IPS DF 6.9 (cell line): ENCODE data around the gene ZC3H13.

ENCODE experiments used
- DNase-seq: peaks from one replicate; pipeline ENCODE4 v3.0.0-alpha.2; 2013; ENCODE audit warnings: low read depth, low spot score
- H3K27ac ChIP-seq: one replicate; pipeline ENCODE4 v1.5.1; 2013; ENCODE audit warnings: low read length, control low read depth
- H3K27me3 ChIP-seq: 2 replicates; pipeline ENCODE4 v1.6.1; 2013; ENCODE audit warnings: mild to moderate bottlenecking, low read length; ENCODE audit not compliant: control insufficient read depth, insufficient read depth
- H3K36me3 ChIP-seq: 2 replicates; pipeline ENCODE4 v1.6.1; 2013; ENCODE audit warnings: low read length; ENCODE audit not compliant: control insufficient read depth, insufficient read depth
- H3K4me1 ChIP-seq: 2 replicates; pipeline ENCODE4 v1.6.1; 2013; ENCODE audit warnings: low read length; ENCODE audit not compliant: control insufficient read depth, insufficient read depth
- H3K4me3 ChIP-seq: 2 replicates; pipeline ENCODE4 v1.5.1; 2013; ENCODE audit warnings: mild to moderate bottlenecking, low read length
- H3K9me3 ChIP-seq: 2 replicates; pipeline ENCODE4 v1.6.1; 2013; ENCODE audit warnings: low read length, inconsistent platforms; ENCODE audit not compliant: control insufficient read depth, insufficient read depth
- WGBS: extraction: QIAGEN DNeasy Blood & Tissue Kit; methylation state at CpG from one replicate; pipeline ENCODE4 v1.1.7; 2013; ENCODE audit warnings: mixed read lengths, missing lambda C conversion rate; ENCODE audit not compliant: insufficient read length, insufficient coverage; 5-methylcytosine and 5-hydroxymethylcytosine counted together

The ZC3H13 gene

DNA sequence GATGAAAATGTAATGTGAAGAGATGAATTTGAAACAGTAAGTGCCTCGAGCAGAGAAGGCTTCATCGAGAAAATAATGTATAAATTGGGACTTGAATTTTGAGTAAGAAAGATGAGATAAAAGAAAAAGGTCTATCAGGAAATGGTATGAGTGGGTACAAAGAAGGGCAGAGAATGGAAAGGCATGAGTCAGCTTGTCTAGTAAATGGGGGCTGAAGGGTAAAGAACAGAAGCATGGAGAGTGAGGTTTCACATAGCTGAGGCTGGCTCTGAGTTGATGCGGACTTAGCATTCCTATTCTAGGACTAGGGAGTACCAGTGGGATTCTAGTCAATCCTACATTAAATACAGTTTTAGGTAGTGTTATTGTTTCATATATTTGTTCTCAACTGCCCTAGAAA, 85.8 kb downstream of the ZC3H13 start:
- Histone ChIP-seq H3K4me3 (no peak overlapping the region), H3K27ac (no peak overlapping the region), H3K36me3 (peaks cover 8% of the 10 kb centered on the region), H3K9me3 (no peaks in the 10 kb centered on the region), H3K4me1 (no peaks in the 10 kb centered on the region), H3K27me3 (no peaks in the 10 kb centered on the region)
- WGBS: 100% methylated on average over 2 of the region's 3 CpGs
- no peak for DNase-seq

DNA sequence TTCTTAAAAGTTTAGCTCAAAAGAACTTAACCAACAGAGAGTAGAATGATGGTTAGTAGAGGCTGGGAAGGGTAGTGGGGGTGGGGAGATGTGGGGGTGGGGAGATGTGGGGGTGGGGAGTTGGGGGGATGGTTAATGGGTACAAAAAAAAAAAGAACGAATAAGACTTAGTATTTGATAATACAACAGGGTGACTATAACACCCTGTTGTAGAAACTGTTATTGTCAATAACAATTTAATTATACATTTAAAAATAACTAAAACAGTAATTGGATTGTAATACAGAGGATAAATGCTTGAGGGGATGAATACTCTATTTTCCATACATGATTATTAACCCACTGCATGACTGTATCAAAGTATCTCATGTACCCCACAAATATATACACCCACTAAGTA, 91.1 kb downstream of the ZC3H13 start:
- Histone ChIP-seq H3K9me3 (no peaks in the 10 kb centered on the region), H3K4me3 (no peak overlapping the region), H3K36me3 (no peaks in the 10 kb centered on the region), H3K4me1 (no peaks in the 10 kb centered on the region), H3K27me3 (no peaks in the 10 kb centered on the region), H3K27ac (no peak overlapping the region)
- WGBS: no CpG with 5 or more reads among the region's 1 CpG
- DNase-seq: no peak

DNA sequence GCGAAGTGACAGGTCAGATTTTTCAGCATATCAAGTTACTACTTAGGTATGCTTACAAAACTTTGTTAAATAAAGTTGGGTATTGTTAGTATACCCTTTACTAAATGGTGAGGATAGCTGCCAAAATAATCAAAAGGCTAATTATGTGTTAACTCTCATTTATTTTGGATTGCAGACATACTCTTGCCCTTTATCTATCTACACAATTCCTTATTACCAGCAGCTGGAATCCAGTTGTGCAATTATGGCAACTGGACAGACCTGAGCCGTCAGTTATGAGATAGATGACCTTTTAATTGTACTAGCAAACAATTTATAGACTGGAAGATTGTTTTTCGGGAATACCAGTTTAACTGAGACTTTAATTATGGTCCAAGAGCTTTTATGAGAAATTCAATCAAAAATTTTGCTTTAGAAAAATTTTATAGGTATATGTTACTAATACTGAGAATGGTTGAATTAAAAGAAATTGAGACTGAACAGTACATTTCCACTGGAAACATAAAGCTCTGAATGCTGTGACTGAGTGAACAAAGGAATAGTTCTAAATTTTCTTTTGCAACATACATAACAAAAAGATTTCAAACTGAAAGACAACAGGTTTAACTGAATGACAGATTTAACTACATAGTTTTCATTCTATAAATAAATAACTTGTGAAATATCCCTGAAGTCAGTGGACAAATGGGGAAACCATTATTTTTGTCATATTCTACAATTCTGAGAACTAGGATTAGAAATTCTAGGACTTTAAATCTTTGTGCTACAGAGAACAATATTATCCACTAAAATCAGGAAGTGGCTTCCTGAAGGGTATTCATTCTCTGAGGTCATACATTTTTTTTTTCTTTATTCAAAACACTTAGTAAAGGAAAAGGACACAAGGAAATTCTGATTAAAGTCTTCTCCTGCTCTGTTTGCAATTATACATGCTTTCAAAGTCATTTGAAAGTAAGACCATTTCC, 97.4 kb downstream of the ZC3H13 start:
- WGBS: no CpG with 5 or more reads among the region's 3 CpGs
- H3K4me3 ChIP-seq: no peak overlapping the region
- no peaks in the 10 kb centered on the region for H3K36me3 ChIP-seq
- no peak for DNase-seq
- no peaks in the 10 kb centered on the region for H3K4me1 ChIP-seq
- H3K27ac ChIP-seq: no peak overlapping the region
- no peaks in the 10 kb centered on the region for H3K27me3 ChIP-seq
- H3K9me3 ChIP-seq: no peaks in the 10 kb centered on the region

DNA sequence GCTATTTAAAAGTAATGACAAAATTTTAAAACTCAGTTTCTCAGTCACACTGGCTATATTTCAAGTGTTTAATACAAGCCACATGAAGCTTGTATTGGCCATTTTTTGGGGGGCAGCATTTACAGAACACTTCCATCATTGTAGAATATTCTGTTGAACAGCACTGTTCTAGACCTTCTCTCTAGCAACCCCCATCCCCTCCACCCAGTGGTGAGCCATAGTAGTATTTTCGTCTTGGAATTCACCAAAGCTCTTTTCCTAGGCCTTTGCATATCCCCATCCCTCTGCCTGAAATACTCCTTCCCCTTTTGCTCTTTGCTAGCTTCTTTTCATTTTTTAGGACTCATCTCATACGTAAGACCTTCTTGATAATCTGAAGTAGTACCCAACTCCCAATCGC, 99.5 kb downstream of the ZC3H13 start:
- H3K27ac ChIP-seq: no peak overlapping the region
- H3K27me3 ChIP-seq: no peaks in the 10 kb centered on the region
- no peaks in the 10 kb centered on the region for H3K36me3 ChIP-seq
- no peaks in the 10 kb centered on the region for H3K9me3 ChIP-seq
- H3K4me3 ChIP-seq: no peak overlapping the region
- DNase-seq: no peak
- H3K4me1 ChIP-seq: no peaks in the 10 kb centered on the region
- WGBS: 100% methylated on average over 1 of the region's 3 CpGs

DNA sequence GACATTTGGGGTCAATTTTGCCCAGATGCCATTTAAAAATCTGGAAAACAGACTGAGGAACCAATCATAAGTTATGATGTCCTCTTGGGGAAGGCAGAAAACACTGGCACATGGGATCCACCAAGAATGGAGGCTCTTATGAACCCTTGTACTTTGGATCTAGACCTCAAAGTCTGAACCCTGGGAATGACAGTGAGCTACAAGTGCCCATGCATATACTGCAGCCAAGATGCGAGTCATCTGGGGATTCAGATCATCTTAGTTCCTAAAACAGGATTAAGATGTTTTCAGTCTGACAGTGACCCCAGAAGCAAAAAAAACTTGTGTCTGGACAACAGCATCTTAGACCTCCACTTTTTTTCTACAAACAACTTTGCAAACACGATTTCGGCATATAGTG, 100.8 kb downstream of the ZC3H13 start:
- WGBS: no CpG with 5 or more reads among the region's 3 CpGs
- Histone ChIP-seq H3K27me3 (no peaks in the 10 kb centered on the region), H3K27ac (no peak overlapping the region), H3K4me3 (no peak overlapping the region), H3K36me3 (no peaks in the 10 kb centered on the region), H3K4me1 (no peaks in the 10 kb centered on the region), H3K9me3 (no peaks in the 10 kb centered on the region)
- no peak for DNase-seq

DNA sequence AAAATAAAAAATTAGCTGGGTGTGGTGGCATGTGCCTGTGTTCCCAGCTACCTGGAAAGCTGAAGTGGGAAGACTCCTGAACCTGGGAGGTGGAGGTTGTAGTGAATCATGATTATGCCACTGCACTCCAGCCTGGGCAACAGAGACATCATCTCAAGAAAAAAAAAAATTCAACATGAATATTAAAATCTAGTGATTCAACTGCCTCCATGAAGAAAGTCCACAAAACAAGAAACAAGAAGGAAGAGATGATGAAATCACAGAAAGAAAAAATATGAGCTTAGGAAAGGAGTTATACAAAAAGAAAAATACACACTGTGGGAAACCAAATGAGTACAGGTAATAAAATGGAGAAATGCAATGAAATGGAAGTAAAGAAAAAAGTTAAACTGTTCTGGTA, 101.4 kb downstream of the ZC3H13 start:
- DNase-seq: no peak
- Histone ChIP-seq H3K4me1 (no peaks in the 10 kb centered on the region), H3K27me3 (no peaks in the 10 kb centered on the region), H3K36me3 (no peaks in the 10 kb centered on the region), H3K27ac (no peak overlapping the region), H3K4me3 (no peak overlapping the region), H3K9me3 (no peaks in the 10 kb centered on the region)

DNA sequence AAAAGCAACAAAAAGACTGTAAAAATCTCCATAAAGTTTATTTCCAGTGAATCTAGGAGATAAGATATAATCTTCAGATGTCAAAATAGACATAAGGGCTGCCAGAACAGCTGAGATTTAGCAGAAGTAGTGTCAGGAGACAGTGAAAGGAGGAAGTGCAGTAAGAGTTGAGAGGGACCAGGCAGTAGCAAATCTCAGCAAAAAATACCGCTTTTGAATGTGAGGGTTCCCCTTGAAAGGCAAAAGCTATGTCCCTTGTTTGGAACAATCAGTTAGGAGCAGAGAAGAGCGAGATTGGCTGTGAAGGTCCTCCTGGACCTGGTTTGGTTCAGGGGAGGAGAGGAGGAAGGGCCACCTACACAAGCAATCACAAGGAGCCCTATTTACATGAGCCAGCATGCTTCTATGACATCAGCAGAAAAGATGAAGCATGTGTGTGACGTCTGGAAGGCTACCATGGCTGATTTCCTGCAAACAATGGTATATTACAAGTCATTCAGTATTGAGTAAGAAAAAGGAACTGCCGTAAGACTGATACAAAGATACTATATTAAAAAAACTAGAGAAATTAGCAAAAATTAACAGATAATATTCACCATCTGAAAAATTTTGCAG, 102.1 kb downstream of the ZC3H13 start:
- no peak overlapping the region for H3K4me3 ChIP-seq
- no peaks in the 10 kb centered on the region for H3K9me3 ChIP-seq
- H3K4me1 ChIP-seq: no peaks in the 10 kb centered on the region
- H3K27me3 ChIP-seq: no peaks in the 10 kb centered on the region
- no CpG with 5 or more reads among the region's 4 CpGs for WGBS
- no peak for DNase-seq
- H3K27ac ChIP-seq: no peak overlapping the region
- no peaks in the 10 kb centered on the region for H3K36me3 ChIP-seq

DNA sequence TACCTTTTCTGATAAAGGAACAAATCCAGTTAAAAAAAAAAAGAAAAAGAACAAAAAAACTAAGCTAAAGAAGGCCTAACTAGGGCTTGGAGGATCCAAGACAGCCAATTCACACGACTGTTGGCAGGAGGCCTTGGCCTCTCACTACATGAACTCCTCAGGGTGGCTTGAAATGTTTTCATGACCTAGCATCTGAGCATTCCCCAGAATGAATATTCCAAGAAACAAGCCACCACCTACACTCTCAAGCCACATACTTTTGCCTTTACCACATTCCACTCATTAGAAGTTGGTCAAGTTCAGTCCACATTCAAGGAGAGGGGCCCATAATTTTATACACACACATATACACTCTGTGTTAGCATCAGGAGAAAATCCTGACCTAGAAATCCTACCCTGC, 103.4 kb downstream of the ZC3H13 start:
- Histone ChIP-seq H3K36me3 (no peaks in the 10 kb centered on the region), H3K27ac (no peak overlapping the region), H3K9me3 (no peaks in the 10 kb centered on the region), H3K4me3 (no peak overlapping the region), H3K27me3 (no peaks in the 10 kb centered on the region), H3K4me1 (no peaks in the 10 kb centered on the region)
- no peak for DNase-seq
- no CpG with 5 or more reads among the region's 1 CpG for WGBS

DNA sequence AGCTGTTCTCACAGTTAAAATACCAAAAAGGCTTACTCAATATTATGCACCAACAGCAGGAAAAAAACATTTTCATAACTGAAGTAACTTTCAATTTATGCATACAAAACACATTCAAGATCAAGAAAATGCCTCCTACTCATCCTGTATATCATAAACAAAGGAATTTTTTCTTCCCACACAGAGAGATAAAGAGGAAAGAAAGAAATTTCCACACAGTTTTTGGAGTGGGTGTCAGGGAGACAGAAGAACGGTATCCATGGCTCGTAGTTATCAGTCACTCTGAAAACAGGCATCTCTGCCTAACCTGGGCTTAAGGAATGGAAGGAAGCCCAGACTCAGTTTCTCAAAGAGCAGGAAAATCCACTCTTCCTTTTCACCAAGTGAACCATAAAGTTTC, 108.6 kb downstream of the ZC3H13 start:
- Histone ChIP-seq H3K27ac (no peak overlapping the region), H3K27me3 (no peaks in the 10 kb centered on the region), H3K9me3 (no peaks in the 10 kb centered on the region), H3K4me1 (no peaks in the 10 kb centered on the region), H3K4me3 (no peak overlapping the region), H3K36me3 (no peaks in the 10 kb centered on the region)
- no CpG with 5 or more reads among the region's 2 CpGs for WGBS
- DNase-seq: no peak

DNA sequence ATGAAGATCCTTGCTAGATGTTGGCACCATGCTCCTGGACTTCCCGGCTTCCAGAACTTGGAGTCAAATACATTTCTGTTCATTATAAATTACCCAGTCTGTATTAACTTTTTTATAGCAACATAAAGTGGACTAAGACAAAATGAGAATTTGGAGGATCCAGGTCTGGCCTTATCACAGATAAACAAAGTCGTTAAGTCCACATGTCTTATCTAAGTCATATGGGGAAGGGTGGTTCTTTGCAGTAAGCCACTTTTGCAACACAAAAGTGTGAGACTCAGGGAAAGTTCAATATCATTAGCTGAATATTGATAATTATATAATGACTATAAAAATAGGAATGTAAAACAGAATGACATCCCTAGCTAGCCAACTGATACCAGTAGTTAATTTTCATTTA, 109.4 kb downstream of the ZC3H13 start:
- H3K36me3 ChIP-seq: no peaks in the 10 kb centered on the region
- H3K4me3 ChIP-seq: no peak overlapping the region
- H3K27me3 ChIP-seq: no peaks in the 10 kb centered on the region
- H3K9me3 ChIP-seq: no peaks in the 10 kb centered on the region
- H3K27ac ChIP-seq: no peak overlapping the region
- no peaks in the 10 kb centered on the region for H3K4me1 ChIP-seq
- no CpG with 5 or more reads among the region's 2 CpGs for whole genome bisulfite sequencing
- DNase-seq: no peak

DNA sequence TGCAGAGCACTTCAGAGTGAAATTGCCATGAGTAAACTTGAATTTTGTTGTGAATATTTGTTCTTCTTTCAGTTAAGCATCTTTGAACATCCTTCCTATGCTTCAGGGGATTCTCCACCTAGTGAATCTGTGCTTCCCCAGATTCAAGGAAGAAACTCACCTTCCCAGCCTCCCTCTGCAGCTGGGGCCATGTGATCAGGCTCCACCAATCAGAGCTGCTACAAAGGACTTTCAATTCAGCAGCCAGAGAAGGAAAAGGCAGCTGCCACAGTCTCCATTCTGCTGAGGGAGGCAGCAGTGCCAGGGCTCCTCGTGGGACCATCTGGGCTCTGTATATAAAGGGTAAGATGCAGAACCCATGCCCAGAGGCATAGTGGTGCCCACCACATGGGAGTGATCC, 111.3 kb downstream of the ZC3H13 start:
- Histone ChIP-seq H3K9me3 (no peaks in the 10 kb centered on the region), H3K4me1 (no peaks in the 10 kb centered on the region), H3K4me3 (no peak overlapping the region), H3K36me3 (no peaks in the 10 kb centered on the region), H3K27me3 (no peaks in the 10 kb centered on the region), H3K27ac (no peak overlapping the region)
- no CpG with 5 or more reads among the region's 1 CpG for WGBS
- no peak for DNase-seq
